Activated CD4-positive, alpha-beta T cell treated with anti-CD3 and anti-CD28 coated beads, Interleukin-10, Interleukin-2, amounts not matched to agents 100 ng/mL and 50 ng/mL, durations not matched to agents 16 hours and 8 hours (primary cell): ENCODE results near the gene AGPS.
A peak's percentile ranks its signal among the peaks of the same experiment; 100 is the strongest.
"Not testable (repeated sequence)": the region's sequence is repeated elsewhere in the genome, so short reads cannot be mapped to it uniquely, and the experiment has no call there.

Experiments used
- DNase-seq: peaks from one replicate; pipeline ENCODE4 v3.0.0-alpha.2; 2020

AGPS gene

DNA sequence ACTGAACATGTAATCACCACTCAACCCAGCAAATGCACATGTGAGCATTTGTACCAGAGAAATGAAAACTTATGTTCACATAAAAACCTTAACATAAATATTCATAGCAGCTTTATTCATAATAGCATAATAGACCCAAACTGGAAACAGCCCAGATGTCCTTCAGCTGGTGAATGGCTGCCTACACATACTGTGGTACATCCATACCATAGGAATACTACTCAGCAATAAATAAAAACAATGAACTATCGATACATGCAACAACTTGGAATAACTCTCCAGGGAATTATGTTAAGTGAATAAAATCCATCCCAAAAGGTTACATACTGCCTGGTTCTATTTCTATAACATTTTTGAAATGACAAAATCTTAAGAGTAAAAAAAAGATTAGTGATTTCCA is 140.0 kb downstream of the AGPS start:
- DNase-seq: no peak

- DNase-seq: no peak
Measured at GRCh38 chr2:177533253-177533652, 140.7 kb downstream of the AGPS start.

GRCh38 chr2:177535000-177535399 is 142.4 kb downstream of the AGPS start:
- no peak for DNase-seq

- no peak for DNase-seq
Measured at GRCh38 chr2:177535958-177536504, 143.5 kb downstream of the AGPS start.

DNA sequence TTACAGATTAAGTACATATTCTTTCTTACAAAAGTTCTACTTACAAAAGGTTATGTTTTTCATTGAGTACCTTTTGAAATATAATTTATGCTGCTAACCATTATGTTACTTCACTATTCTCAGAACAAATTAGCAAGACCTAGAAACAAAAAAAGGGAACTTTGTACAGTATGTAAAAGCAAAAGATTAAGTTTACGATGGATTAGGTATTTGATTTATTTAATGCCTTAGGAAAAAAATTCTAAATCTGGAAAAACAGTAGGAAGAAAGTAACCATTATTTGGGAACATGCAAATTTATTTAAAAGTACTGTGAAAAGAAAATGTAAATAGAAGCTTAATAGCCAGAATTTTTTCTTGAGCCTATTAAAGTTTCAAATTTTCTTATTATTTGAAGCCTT is 144.6 kb downstream of the AGPS start:
- no peak for DNase-seq

GRCh38 chr2:177537636-177538035 is 145.1 kb downstream of the AGPS start:
- DNase-seq: no peak

- DNase-seq: no peak
Measured at GRCh38 chr2:177538323-177538722, 145.8 kb downstream of the AGPS start.

GRCh38 chr2:177540283-177540682 is 147.7 kb downstream of the AGPS start:
- DNase-seq: peak; percentile 60

GRCh38 chr2:177541258-177541991 is 148.9 kb downstream of the AGPS start:
- DNase-seq: peak; percentile 54

DNA sequence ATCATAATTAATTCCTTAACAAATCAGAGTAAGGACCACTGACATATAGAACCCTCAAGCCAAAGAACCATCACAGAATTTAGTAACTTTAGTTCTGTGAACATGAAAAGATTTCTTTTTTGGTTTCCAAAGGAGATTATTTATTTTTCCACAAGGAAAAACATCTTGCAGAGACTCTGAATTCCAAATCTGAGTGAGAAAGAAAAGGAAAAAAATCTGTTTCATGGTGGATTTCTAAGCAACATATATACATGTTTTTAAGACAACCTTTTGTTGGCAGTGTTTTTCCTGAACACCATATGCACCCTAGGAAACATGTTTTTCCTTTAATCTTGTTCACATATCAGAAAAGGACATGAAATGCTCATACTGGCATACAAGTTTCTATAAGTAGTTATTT is 149.8 kb downstream of the AGPS start:
- no peak for DNase-seq

GRCh38 chr2:177543007-177543760 is 150.6 kb downstream of the AGPS start:
- no peak for DNase-seq

DNA sequence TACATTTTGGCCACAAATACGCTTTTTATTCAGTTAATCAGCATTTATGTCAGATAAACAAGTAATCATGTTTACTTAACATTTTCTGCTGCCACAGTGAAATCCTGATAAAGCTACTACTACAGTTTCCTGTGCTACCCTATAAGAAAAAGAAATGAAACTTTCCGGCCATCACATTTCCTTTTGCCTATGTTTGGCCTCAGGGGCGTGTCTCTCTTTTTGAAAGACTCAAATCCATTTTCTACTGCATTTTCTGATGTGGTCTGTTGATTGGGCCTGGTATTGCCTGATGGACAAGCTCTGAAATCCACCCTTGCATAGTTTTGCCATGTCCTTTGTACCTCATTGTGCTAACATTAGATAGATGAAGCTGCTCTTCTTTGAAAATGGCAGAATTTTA is 152.6 kb downstream of the AGPS start:
- peak; percentile 27 for DNase-seq

DNA sequence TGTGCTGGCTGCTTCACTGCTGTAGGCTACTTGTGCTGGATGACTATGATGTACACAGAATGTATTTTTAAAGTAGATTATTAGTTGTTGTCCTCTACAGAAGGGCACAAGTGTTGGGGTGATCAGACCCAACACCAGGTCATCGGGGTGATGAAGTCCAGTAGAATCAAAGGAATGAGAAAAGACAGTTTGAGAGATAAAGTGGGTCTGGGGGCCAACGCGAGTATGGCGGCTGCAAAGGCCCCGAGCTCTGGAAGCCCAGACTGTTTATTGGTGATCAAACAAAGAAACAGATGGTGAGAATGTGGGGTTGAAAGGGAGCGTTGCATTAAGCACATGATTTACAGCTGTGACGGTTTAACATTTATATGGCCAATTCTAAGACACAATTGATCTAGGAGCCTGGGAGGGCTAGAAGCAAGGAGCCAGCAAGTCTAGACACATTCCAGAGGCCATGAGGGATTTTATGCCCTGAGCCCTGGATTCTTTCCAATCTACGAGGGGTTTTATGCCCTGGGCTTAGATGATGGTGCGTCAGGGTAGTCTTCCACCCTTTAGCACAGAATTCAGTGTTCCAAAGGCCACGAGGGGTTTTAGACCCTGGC is 153.5 kb downstream of the AGPS start:
- DNase-seq: no peak

DNA sequence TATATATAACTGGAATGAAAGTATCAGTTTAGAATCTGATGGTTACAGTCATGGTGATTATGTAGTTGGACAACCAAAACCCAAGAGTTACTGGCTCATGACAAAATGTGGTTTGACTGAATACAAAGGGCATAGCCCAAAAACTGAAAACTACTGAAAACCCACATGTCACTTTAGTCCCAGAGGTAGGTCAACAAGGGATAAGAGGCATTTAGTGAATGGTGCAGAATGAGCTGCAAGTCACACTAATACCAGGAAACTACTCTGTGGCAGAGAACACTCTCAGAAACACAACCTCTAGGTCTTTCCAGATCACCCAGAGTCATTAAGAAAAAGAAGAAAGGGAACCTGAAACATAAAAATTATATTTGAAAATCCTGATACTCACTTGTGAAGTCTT is 154.5 kb downstream of the AGPS start:
- peak; percentile 84 for DNase-seq

- DNase-seq: no peak
Measured at GRCh38 chr2:177547772-177548171, 155.2 kb downstream of the AGPS start.

GRCh38 chr2:177548636-177549035 is 156.1 kb downstream of the AGPS start:
- DNase-seq: no peak

- DNase-seq: no peak
Measured at GRCh38 chr2:177549171-177549570, 156.6 kb downstream of the AGPS start.

DNA sequence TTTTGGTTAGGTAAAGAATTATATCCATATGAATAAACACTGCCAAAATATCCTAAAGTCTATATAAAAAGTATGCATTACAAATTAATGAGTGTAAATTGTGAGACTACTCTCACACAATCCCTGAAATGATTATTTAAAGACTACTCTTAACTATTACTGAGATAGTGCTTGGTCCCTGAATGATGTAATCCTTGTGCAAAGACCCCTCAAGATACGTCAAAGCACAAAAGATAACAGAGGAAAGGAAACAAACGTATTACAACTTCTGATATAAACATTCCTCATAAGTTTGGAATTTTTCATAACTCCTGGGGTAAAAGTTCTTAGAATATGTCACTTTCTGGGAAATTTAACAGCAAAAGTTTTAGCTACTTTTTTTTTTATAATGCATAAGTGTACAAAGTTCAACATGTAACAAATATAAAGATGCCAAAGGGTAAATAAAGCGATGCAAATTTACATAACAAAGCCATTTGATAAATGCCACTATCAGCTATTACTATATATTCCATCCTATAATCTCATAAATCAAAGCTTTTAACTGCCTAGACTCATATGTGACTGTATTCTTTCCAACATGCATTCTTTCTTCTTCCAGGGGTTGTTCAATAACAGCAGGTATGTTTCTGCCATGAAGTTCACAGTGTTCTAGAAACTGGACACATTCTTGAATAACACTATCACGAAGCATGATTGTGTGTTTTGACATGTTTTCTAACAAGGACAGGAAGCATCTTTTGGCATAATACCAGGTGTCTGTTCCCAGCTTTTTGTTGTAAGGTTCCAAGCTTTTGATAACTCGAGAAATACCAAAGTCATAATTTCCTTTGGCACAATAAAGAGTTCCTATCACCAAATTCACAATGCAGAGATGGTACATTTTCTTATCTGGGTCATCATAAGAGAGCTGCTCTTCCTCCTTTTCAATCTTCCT is 158.0 kb downstream of the AGPS start:
- DNase-seq: no peak

DNA sequence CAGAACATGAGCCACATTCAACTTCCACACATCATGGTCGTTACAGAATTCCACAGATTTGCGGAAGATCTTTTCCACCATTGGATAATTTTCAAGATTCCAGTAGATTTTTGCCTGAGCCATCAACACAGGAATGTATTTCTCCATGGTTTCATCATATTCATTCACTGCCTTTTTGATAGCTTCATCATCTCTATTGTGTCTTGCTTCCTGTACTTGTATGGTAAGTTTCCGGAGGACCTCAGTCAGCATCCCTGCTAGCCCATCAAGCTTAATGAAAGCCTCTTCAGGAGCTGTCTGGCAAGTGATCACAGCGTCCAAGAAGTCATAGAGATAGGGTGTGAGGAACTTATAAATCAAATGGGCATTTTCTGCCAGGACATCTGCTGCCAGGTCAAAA is 158.8 kb downstream of the AGPS start:
- not testable (repeated sequence) for DNase-seq

GRCh38 chr2:177551989-177552421 is 159.4 kb downstream of the AGPS start:
- no peak for DNase-seq

GRCh38 chr2:177552422-177553175 is 160.0 kb downstream of the AGPS start:
- DNase-seq: peak; percentile 92
